ENCODE data around the gene GABRP.

The GABRP gene

GRCh38 chr5:170854566-170854965 is 71.0 kb downstream of the GABRP start:
- peak; percentile 54 for DNase-seq (ENCODE audit: low read depth)
- TF ChIP-seq, protein P1, sequence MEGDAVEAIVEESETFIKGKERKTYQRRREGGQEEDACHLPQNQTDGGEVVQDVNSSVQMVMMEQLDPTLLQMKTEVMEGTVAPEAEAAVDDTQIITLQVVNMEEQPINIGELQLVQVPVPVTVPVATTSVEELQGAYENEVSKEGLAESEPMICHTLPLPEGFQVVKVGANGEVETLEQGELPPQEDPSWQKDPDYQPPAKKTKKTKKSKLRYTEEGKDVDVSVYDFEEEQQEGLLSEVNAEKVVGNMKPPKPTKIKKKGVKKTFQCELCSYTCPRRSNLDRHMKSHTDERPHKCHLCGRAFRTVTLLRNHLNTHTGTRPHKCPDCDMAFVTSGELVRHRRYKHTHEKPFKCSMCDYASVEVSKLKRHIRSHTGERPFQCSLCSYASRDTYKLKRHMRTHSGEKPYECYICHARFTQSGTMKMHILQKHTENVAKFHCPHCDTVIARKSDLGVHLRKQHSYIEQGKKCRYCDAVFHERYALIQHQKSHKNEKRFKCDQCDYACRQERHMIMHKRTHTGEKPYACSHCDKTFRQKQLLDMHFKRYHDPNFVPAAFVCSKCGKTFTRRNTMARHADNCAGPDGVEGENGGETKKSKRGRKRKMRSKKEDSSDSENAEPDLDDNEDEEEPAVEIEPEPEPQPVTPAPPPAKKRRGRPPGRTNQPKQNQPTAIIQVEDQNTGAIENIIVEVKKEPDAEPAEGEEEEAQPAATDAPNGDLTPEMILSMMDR (conservative IDR thresholded peaks at IDR 0.05; ENCODE audit: low read depth, low read length), result no peak
- no peak overlapping the region for H3K4me3 ChIP-seq (ENCODE audit: low read depth, low read length)

DNA sequence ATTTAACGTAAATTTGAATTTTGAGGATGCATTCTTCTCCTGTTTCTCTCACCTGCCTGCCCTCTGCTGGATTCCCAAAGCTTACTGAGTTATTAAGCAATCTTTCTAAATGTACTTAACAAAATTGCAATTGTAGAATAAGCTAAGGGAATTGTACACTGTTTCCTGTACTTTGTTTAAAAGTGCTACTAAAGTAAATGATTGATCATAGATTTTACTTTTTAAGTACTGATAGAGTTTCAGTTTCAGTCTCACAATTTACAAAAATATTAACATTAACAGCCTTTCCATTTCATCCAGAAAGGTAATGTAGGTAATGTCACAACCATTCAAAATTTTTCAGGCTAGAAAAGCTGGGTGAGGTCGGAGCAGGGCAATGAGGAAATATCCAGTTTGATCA is 73.5 kb downstream of the GABRP start:
- H3K4me3 ChIP-seq (ENCODE audit: low read depth, low read length), result no peak overlapping the region
- TF ChIP-seq, protein P1 (conservative IDR thresholded peaks at IDR 0.05; ENCODE audit: low read depth, low read length), result no peak
- DNase-seq (ENCODE audit: low read depth), result no peak

DNA sequence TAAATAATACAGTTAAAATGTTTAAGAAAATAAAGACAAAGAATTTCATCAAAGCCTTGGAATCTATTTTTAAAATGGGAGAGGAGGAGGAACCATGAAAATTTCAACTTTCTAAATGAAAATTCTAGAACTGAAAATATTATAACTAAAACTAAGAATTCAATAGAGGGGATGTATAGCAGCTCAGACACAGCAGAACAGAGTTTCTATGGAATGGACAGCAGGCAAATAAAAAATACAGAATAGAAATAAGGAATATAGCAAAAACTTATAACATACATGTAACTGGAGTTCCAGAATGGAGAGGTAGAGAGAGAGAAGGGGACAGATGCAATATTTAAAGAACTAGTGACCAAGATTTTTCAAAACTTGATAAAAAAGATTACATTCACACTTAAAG is 76.9 kb downstream of the GABRP start:
- H3K4me3 ChIP-seq (ENCODE audit: low read depth, low read length), result no peak overlapping the region
- TF ChIP-seq, protein P1 (conservative IDR thresholded peaks at IDR 0.05; ENCODE audit: low read depth, low read length), result no peak

DNA sequence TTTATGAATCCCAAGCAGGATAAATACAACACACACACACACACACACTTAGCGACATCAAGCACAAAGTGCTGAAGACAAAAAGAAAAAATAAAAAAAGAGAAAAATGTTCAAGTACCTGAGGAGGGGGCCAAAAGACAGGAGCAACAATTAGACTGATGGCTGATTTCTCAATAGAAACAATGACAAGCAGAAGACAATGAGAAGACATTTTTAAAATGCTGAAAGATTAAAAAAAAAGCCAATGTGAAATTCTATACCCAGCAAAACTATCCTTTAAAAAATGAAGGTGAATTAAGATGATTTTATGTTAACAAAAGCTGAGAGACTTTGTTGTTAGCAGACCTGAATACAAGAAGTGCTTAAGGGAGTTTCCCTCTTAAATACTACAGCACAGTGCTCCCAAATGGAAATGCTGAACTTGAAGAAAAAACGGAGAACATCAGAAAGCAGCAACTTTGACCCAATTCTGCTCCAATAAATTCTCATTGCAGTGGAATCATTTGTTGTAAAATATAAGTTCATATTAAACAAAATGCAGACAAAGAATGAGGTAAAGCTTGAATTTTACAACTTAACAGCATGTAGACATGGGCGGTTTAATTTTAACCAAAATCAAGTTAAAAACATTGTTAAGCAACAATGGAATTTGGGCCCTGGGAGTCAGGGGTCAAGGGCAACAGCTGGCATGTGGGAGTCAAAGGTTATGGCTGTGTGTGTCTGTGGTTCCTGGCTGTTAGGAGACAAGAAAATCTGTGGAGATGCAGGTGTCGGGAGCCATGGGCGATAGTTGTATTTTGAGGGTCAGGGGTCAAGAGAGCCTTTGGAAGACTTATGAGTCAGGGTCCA is 77.5 kb downstream of the GABRP start:
- DNase-seq (ENCODE audit: low read depth), result peak; percentile 4
- TF ChIP-seq, protein P1 (conservative IDR thresholded peaks at IDR 0.05; ENCODE audit: low read depth, low read length), result no peak
- H3K4me3 ChIP-seq (ENCODE audit: low read depth, low read length), result peak overlapping the region; percentile 82

More for the DNA sequence above, 76.9 kb downstream of the GABRP start:
- DNase-seq (ENCODE audit: low read depth), result no peak

GRCh38 chr5:170861667-170861916 is 78.1 kb downstream of the GABRP start:
- TF ChIP-seq, protein P1 (conservative IDR thresholded peaks at IDR 0.05; ENCODE audit: low read depth, low read length), result no peak
- peak overlapping the region; percentile 82 for H3K4me3 ChIP-seq (ENCODE audit: low read depth, low read length)
- DNase-seq (ENCODE audit: low read depth), result no peak

DNA sequence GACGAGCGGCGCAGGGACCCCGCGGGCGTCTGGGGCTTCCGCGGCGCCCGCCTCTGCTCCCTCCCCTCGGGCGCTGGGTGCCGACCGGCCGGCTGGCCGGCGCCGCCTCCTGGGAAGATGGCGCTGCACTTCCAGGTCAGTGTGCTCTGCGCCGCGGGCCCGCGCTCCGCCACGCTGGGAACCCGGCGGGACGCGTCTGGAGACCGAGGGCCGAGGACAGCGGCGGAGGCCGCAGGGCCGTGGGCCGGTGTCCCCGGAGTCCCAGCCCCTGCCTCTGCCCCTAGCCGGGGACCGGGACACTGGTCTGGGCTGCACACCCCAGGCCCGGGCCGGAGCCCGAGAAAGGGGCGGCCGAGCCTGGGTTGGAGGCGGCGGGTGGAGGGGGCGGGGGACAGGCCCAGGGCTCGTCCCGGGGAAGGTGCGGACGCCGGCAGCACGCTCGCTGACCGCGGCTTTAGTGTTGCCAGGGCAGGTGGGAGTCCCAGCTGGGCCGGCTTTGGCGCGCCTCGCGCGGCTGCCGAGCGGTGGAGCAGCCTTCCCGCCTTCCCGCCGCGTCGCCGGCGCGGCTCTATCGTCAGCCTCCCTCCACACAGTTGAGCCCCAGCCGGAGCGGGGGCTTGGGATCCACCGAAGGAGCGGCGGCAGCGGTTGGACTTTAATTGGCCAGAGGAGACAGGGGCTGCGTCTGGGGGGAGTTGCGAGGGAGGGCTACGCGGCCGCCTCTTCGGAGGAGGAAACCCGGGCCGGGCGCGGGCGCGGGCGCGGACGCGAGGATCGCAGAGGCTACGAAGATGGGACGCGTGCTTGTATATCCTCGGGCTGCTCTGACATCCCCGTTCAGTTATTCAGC is 78.6 kb downstream of the GABRP start, which contains the start of gene RANBP17:
TSS of gene RANBP17 (plus strand) at position 102 of the 850 bp plus-strand sequence.
- TF ChIP-seq, protein P1 (conservative IDR thresholded peaks at IDR 0.05; ENCODE audit: low read depth, low read length), result no peak
- peak within 1 kb of the TSS; percentile 82 for H3K4me3 ChIP-seq (ENCODE audit: low read depth, low read length)

More for the DNA sequence above, 78.6 kb downstream of the GABRP start, which contains the start of gene RANBP17:
- DNase-seq (ENCODE audit: low read depth), result peak; percentile 88

Measured in choroid plexus epithelial cell (primary cell).